ENCODE measurements around the gene ZFHX3.

The ZFHX3 gene

GRCh38 chr16:72957303-72958277, 90.3 kb downstream of the ZFHX3 start:
- in situ Hi-C loops (cut with MboI; ENCODE audit: low sequenced_read_pairs), result no loop called here

- in situ Hi-C loops (cut with MboI; ENCODE audit: low sequenced_read_pairs), result no loop called here
Measured at GRCh38 chr16:72956124-72957064, 91.5 kb downstream of the ZFHX3 start.

- in situ Hi-C loops (cut with MboI; ENCODE audit: low sequenced_read_pairs), result no loop called here
Measured at GRCh38 chr16:72952811-72953271, 95.1 kb downstream of the ZFHX3 start.

GRCh38 chr16:72952404-72952803, 95.5 kb downstream of the ZFHX3 start:
- in situ Hi-C loops (cut with MboI; ENCODE audit: low sequenced_read_pairs), result no loop called here

GRCh38 chr16:72951916-72952315, 96.0 kb downstream of the ZFHX3 start:
- in situ Hi-C loops (cut with MboI; ENCODE audit: low sequenced_read_pairs), result no loop called here

- in situ Hi-C loops (cut with MboI; ENCODE audit: low sequenced_read_pairs), result no loop called here
Measured at GRCh38 chr16:72950669-72951068, 97.3 kb downstream of the ZFHX3 start.

- in situ Hi-C loops (cut with MboI; ENCODE audit: low sequenced_read_pairs), result no loop called here
Measured at GRCh38 chr16:72948238-72948829, 99.6 kb downstream of the ZFHX3 start.

GRCh38 chr16:72947379-72948237, 100.3 kb downstream of the ZFHX3 start:
- in situ Hi-C loops (cut with MboI; ENCODE audit: low sequenced_read_pairs), result no loop called here

GRCh38 chr16:72946474-72947194, 101.3 kb downstream of the ZFHX3 start:
- in situ Hi-C loops (cut with MboI; ENCODE audit: low sequenced_read_pairs), result no loop called here

GRCh38 chr16:72946063-72946462, 101.9 kb downstream of the ZFHX3 start:
- in situ Hi-C loops (cut with MboI; ENCODE audit: low sequenced_read_pairs), result no loop called here

- in situ Hi-C loops (cut with MboI; ENCODE audit: low sequenced_read_pairs), result no loop called here
Measured at GRCh38 chr16:72945611-72946010, 102.3 kb downstream of the ZFHX3 start.

- in situ Hi-C loops (cut with MboI; ENCODE audit: low sequenced_read_pairs), result no loop called here
Measured at GRCh38 chr16:72944757-72945485, 103.0 kb downstream of the ZFHX3 start.

GRCh38 chr16:72942021-72942420, 105.9 kb downstream of the ZFHX3 start:
- in situ Hi-C loops (cut with MboI; ENCODE audit: low sequenced_read_pairs), result no loop called here

GRCh38 chr16:72940886-72941285, 107.0 kb downstream of the ZFHX3 start:
- in situ Hi-C loops (cut with MboI; ENCODE audit: low sequenced_read_pairs), result no loop called here

- in situ Hi-C loops (cut with MboI; ENCODE audit: low sequenced_read_pairs), result no loop called here
Measured at GRCh38 chr16:72939247-72939646, 108.7 kb downstream of the ZFHX3 start.

GRCh38 chr16:72938795-72939164, 109.1 kb downstream of the ZFHX3 start:
- in situ Hi-C loops (cut with MboI; ENCODE audit: low sequenced_read_pairs), result no loop called here

GRCh38 chr16:72937916-72938794, 109.8 kb downstream of the ZFHX3 start:
- in situ Hi-C loops (cut with MboI; ENCODE audit: low sequenced_read_pairs), result no loop called here

GRCh38 chr16:72937360-72937759, 110.6 kb downstream of the ZFHX3 start:
- in situ Hi-C loops (cut with MboI; ENCODE audit: low sequenced_read_pairs), result no loop called here
